WTC11 (cell line): ENCODE measurements around the gene ZBTB47. TPM values are rescaled to one million over a fixed set of nuclear protein-coding genes. Genes with fewer than 3 reads are reported as not detected.

Experiments
- ATAC-seq: fragments of 200-7000 bp; cut with Tn5 transposase; 2 replicates; pipeline ENCODE4 v1.10.0; 2021; ENCODE audit warnings: mild to moderate bottlenecking, moderate library complexity
- CTCF ChIA-PET: fragments of 300-600 bp; sonication (Branson Sonifier 250); formaldehyde crosslinking; loops from one replicate; lab custom pipeline; 2021; ENCODE audit warnings: antibody characterized with exemption; lab: Charles Lee
- POLR2A ChIA-PET: fragments of 350-600 bp; sonication (Branson Sonifier 250); formaldehyde crosslinking; loops from one replicate; lab custom pipeline; 2021; ENCODE audit warnings: antibody characterized with exemption; lab: Charles Lee
- DNase-seq: peaks from one replicate; pipeline ENCODE4 v3.0.0; 2021; ENCODE audit warnings: low spot score
- H3K27ac Mint-ChIP-seq: 2 replicates; pipeline ENCODE4 v1.8.0; 2021; ENCODE audit warnings: mixed read lengths
- H3K27me3 Mint-ChIP-seq: 2 replicates; pipeline ENCODE4 v1.8.0; 2021; ENCODE audit warnings: low read depth, mild to moderate bottlenecking, moderate library complexity, mixed read lengths
- H3K36me3 Mint-ChIP-seq: 2 replicates; pipeline ENCODE4 v1.8.0; 2021; ENCODE audit warnings: mixed read lengths
- H3K4me1 Mint-ChIP-seq: 2 replicates; pipeline ENCODE4 v1.8.0; 2022; ENCODE audit warnings: mixed read lengths
- H3K4me3 Mint-ChIP-seq: 2 replicates; pipeline ENCODE4 v1.8.0; 2021; ENCODE audit warnings: mild to moderate bottlenecking, moderate library complexity, mixed read lengths
- H3K9me3 Mint-ChIP-seq: 2 replicates; pipeline ENCODE4 v1.8.0; 2021; ENCODE audit warnings: mixed read lengths
- ATF6 ChIP-seq: sonication (generic); formaldehyde crosslinking; IDR thresholded peaks from 2 replicates; pipeline ENCODE4 v1.8.1; 2023; ENCODE audit warnings: mild to moderate bottlenecking, missing genetic modification reagents
- CREM ChIP-seq: sonication (generic); formaldehyde crosslinking; IDR thresholded peaks from 2 replicates; pipeline ENCODE4 v1.8.1; 2022; ENCODE audit warnings: mild to moderate bottlenecking, missing genetic modification reagents, moderate library complexity
- E2F4 ChIP-seq: sonication (generic); formaldehyde crosslinking; IDR thresholded peaks from 2 replicates; pipeline ENCODE4 v1.8.1; 2022; ENCODE audit warnings: low read depth, mild to moderate bottlenecking, moderate library complexity, missing genetic modification reagents, borderline replicate concordance
- E2F5 ChIP-seq: sonication (generic); formaldehyde crosslinking; IDR thresholded peaks from 2 replicates; pipeline ENCODE4 v1.8.1; 2022; ENCODE audit warnings: mild to moderate bottlenecking, moderate library complexity, missing genetic modification reagents
- ESRRA ChIP-seq: sonication (generic); formaldehyde crosslinking; IDR thresholded peaks from 2 replicates; pipeline ENCODE4 v1.8.1; 2022; ENCODE audit warnings: mild to moderate bottlenecking, missing genetic modification reagents, borderline replicate concordance
- ETV6 ChIP-seq: sonication (generic); formaldehyde crosslinking; IDR thresholded peaks from 2 replicates; pipeline ENCODE4 v1.8.1; 2022; ENCODE audit warnings: mild to moderate bottlenecking, missing genetic modification reagents
- FOXK1 ChIP-seq: sonication (generic); formaldehyde crosslinking; IDR thresholded peaks from 2 replicates; pipeline ENCODE4 v1.8.0; 2022; ENCODE audit warnings: mild to moderate bottlenecking, moderate library complexity, missing genetic modification reagents
- FOXP1 ChIP-seq: sonication (generic); formaldehyde crosslinking; IDR thresholded peaks from 2 replicates; pipeline ENCODE4 v1.8.0; 2022; ENCODE audit warnings: missing genetic modification reagents, mild to moderate bottlenecking, moderate library complexity, borderline replicate concordance
- HMGXB4 ChIP-seq: sonication (generic); formaldehyde crosslinking; IDR thresholded peaks from 2 replicates; pipeline ENCODE4 v1.8.1; 2023; ENCODE audit warnings: mild to moderate bottlenecking, moderate library complexity, missing genetic modification reagents
- IRF1 ChIP-seq: sonication (generic); formaldehyde crosslinking; IDR thresholded peaks from 2 replicates; pipeline ENCODE4 v1.8.0; 2023; ENCODE audit warnings: missing genetic modification reagents
- KAT7 ChIP-seq: sonication (generic); formaldehyde crosslinking; IDR thresholded peaks from 2 replicates; pipeline ENCODE4 v1.8.1; 2023; ENCODE audit warnings: missing genetic modification reagents, mild to moderate bottlenecking, borderline replicate concordance
- MAX ChIP-seq: sonication (generic); formaldehyde crosslinking; IDR thresholded peaks from 2 replicates; pipeline ENCODE4 v1.8.0; 2022; ENCODE audit warnings: mild to moderate bottlenecking, missing genetic modification reagents
- MLX ChIP-seq: sonication (generic); formaldehyde crosslinking; IDR thresholded peaks from 2 replicates; pipeline ENCODE4 v1.8.1; 2023; ENCODE audit warnings: mild to moderate bottlenecking, missing genetic modification reagents, moderate library complexity
- SMAD3 ChIP-seq: sonication (generic); formaldehyde crosslinking; IDR thresholded peaks from 2 replicates; pipeline ENCODE4 v1.8.0; 2022; ENCODE audit warnings: missing genetic modification reagents, mild to moderate bottlenecking, borderline replicate concordance
- USF1 ChIP-seq: sonication (generic); formaldehyde crosslinking; IDR thresholded peaks from 2 replicates; pipeline ENCODE4 v1.8.0; 2022; ENCODE audit warnings: mild to moderate bottlenecking, missing genetic modification reagents
- ZNF121 ChIP-seq: sonication (generic); formaldehyde crosslinking; IDR thresholded peaks from 2 replicates; pipeline ENCODE4 v1.8.0; 2023; ENCODE audit warnings: missing genetic modification reagents
- ZNF532 ChIP-seq: fragments of 250-450 bp; sonication (Bioruptor Pico); IDR thresholded peaks from 2 replicates; pipeline ENCODE4 v1.9.0; 2021; ENCODE audit warnings: mild to moderate bottlenecking, borderline replicate concordance
- ZNF671 ChIP-seq: fragments of 250-450 bp; sonication (Bioruptor Pico); IDR thresholded peaks from 2 replicates; pipeline ENCODE4 v1.8.0; 2021; ENCODE audit warnings: mild to moderate bottlenecking
- total RNA-seq: library from RNA; stranded (reverse); gene quantifications from 3 replicates; pipeline ENCODE4 v1.2.3, GENCODE V29; 2021

ZBTB47 gene
- total RNA-seq, 1 experiment from 2014 or later: 5.2 TPM

GRCh38 chr3:42651248-42652091 is 2.0 kb upstream of the ZBTB47 start:
- no peaks in the 10 kb centered on the region for H3K9me3 Mint-ChIP-seq
- ATAC-seq: no peak
- TF ChIP-seq SMAD3: no peak
- no peak for TF ChIP-seq ZNF121 (CRISPR knock-in tag)
- no peak for TF ChIP-seq USF1 (CRISPR knock-in tag)
- TF ChIP-seq FOXK1 (CRISPR knock-in tag): no peak
- no peak for TF ChIP-seq MAX (CRISPR knock-in tag)
- no peaks in the 10 kb centered on the region for H3K27me3 Mint-ChIP-seq
- DNase-seq: no peak
- ChIA-PET CTCF (interaction anchor here (0.7 to 4.5 kb wide), 16 partner anchors 9 to 230 kb away, joined by 3 to 32 read pairs (median 4); partner anchors contain the start of gene HIGD1A), POLR2A (interaction anchor here (1.1 kb wide), 2 partner anchors 36 to 70 kb away, joined by 3 to 4 read pairs; no protein-coding TSS in a partner anchor)
- peak overlapping the region; percentile 45 for H3K27ac Mint-ChIP-seq
- H3K4me1 Mint-ChIP-seq: peaks cover 58% of the 10 kb centered on the region
- H3K4me3 Mint-ChIP-seq: no peak overlapping the region
- H3K36me3 Mint-ChIP-seq: peaks cover 15% of the 10 kb centered on the region

- peak overlapping the region; percentile 12 for H3K27ac Mint-ChIP-seq
- ChIA-PET POLR2A (interaction anchor here (1.1 kb wide), 3 partner anchors 23 to 71 kb away, joined by 3 to 4 read pairs (median 3); no protein-coding TSS in a partner anchor), CTCF (interaction anchor here (0.7 to 4.5 kb wide), 16 partner anchors 9 to 229 kb away, joined by 3 to 32 read pairs (median 4); partner anchors contain the start of gene HIGD1A)
- ATAC-seq: no peak
- no peak for DNase-seq
- peaks cover 53% of the 10 kb centered on the region for H3K4me1 Mint-ChIP-seq
- no peaks in the 10 kb centered on the region for H3K9me3 Mint-ChIP-seq
- H3K27me3 Mint-ChIP-seq: no peaks in the 10 kb centered on the region
- H3K36me3 Mint-ChIP-seq: peaks cover 10% of the 10 kb centered on the region
- H3K4me3 Mint-ChIP-seq: no peak overlapping the region
- TF ChIP-seq ESRRA (CRISPR knock-in tag) (no peak), ZNF532 (no peak), ZNF121 (CRISPR knock-in tag) (no peak), HMGXB4 (no peak), CREM (CRISPR knock-in tag) (no peak), E2F5 (no peak), KAT7 (CRISPR knock-in tag) (no peak), ZNF671 (CRISPR knock-in tag) (no peak), MAX (CRISPR knock-in tag) (no peak), ETV6 (no peak), MLX (CRISPR knock-in tag) (no peak), ATF6 (no peak), E2F4 (CRISPR knock-in tag) (no peak), FOXP1 (CRISPR knock-in tag) (no peak), IRF1 (CRISPR knock-in tag) (no peak)
Measured at GRCh38 chr3:42652251-42652610, 1.3 kb upstream of the ZBTB47 start.
